Pancreas (tissue), 10 donors: Measurements from ENCODE around the gene AP2S1. TPM values are rescaled to one million over a fixed set of nuclear protein-coding genes. Genes with fewer than 3 reads are reported as not detected.
"Not testable (repeated sequence)": the region's sequence is repeated elsewhere in the genome, so short reads cannot be mapped to it uniquely, and the experiment has no call there.

Experiments used
- ATAC-seq, 4 donors: fragments of 200-7000 bp; cut with Tn5 transposase; one replicate each; pipeline versions ENCODE4 v1.8.0 to v1.9.1; 2020; ENCODE audit warnings: mild to moderate bottlenecking in 4 of 4, moderate library complexity in 4 of 4
- DNase-seq, 6 donors: peaks; one replicate each; pipeline ENCODE4 v3.0.0-alpha.2; 2020
- FAIRE-seq: peaks from 2 replicates; lab custom pipeline; 2012; peaks lifted over from hg19 to GRCh38; lab: Jason Lieb, UNC
- H3K27ac ChIP-seq, 4 donors: fragments of 200-600 bp; sonication (generic); 1 replicate in 3 of 4; 2 replicates in 1 of 4; pipeline versions ENCODE4 v1.5.0 to v1.8.0; 2020
- H3K27me3 ChIP-seq, 4 donors: fragments of 200-600 bp; one replicate each; pipeline ENCODE4 v1.8.0; 2021
- H3K36me3 ChIP-seq, 3 donors: fragments of 200-600 bp; sonication (generic) in 1 of 3; one replicate each; pipeline versions ENCODE4 v1.5.0 to v1.8.0; 2020 to 2021
- H3K4me1 ChIP-seq, 3 donors: fragments of 200-600 bp; one replicate each; pipeline ENCODE4 v1.8.0; 2021
- H3K4me3 ChIP-seq, 4 donors: fragments of 200-600 bp; sonication (generic) in 2 of 4; one replicate each; pipeline versions ENCODE4 v1.5.0 to v1.8.0; 2020 to 2021
- H3K9me3 ChIP-seq, 4 donors: fragments of 200-600 bp; one replicate each; pipeline ENCODE4 v1.8.0; 2021
- WGBS, 2 donors: extraction: QIAGEN DNeasy Blood & Tissue Kit; methylation state at CpG; one replicate each; pipeline ENCODE4 v1.1.7; 2013; 5-methylcytosine and 5-hydroxymethylcytosine counted together
- intact Hi-C, 3 donors: fragments of 100-400 bp; cut with DNase I; formaldehyde crosslinking; loops; one replicate each; pipeline versions ENCODE4 v1.11.1 to v1.14.2; 2022
- polyA plus RNA-seq, 2 donors: library from polyadenylated mRNA; stranded (reverse); fragments of 200-250 nt; gene quantifications; one replicate each; pipeline ENCODE4 v1.2.3, GENCODE V29; 2013
- total RNA-seq, 6 donors: library from RNA; stranded (reverse); fragmentation: NEBNext Ultra II Directional in 4 of 6; extraction: Animal tissue kit (Norgen Biotek cat#: 25700) in 4 of 6; gene quantifications; one replicate each; pipeline versions ENCODE4 v1.2.1 to v1.2.4, GENCODE V29; 2021 to 2023
- TF ChIP-seq, protein P1 (sequence below), 4 donors: fragments of 200-600 bp; sonication (generic) in 3 of 4; IDR thresholded peaks; one replicate each; pipeline versions ENCODE4 v1.5.0 to v1.8.0; 2021; ENCODE audit warnings: antibody characterized with exemption in 4 of 4
- donor health status: healthy with polysubstance abuse.
- donor health status: DM: no; HTN: no; CAD: no; lungs with moderate emphysema.
- donor health status: DM: no; HTN: no; CAD: no.
- donor health status: control.
- donor health status: control.
- donor health status: Bipolar disorder and iron deficiency.
- donor health status: DM: yes; HTN: yes; CAD: no.
- donor health status: DM: no; HTN: no; CAD: no.
- donor health status: DM: no; HTN: no; CAD: no.
- donor health status: DM: yes; HTN: yes; CAD: no.

AP2S1 gene
- total and polyA plus RNA-seq, 8 donors: 34.5 to 50.9 (median 43.3) TPM

DNA sequence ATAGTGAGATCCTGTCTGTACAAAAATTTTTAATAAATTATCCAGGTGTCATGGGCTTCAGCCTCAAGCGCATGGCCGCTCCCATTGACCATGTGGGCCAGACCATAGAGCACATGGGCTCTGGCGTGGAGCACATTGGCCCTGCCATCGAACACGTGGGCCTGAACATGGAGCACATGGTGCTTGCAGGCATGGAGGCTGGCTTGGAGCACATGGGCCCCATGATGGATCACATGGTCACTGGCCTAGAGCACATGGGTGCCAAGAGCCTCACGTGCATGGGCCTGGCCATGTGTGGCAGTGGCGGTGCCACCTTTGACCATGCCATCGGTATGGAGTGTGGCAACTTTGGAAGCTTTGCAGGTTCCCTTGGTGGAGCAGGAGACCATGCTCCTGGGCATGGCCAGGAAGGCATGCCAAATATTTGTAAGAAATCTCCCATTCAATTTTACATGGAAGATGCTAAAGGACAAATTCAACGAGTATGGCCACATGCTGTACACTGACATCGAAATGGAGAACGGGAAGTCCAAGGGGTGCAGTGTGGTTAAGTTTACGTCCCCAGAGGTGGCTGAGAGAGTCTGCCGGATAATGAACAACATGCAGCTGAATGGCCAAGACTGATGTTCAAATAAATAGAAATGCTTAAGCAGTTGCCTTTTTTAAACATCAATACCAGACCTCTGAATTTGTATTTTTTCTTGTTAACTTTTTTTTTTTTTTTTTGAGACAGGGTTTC is 40.9 kb downstream of the AP2S1 start:
- 92% methylated on average over 13 of the region's 13 CpGs for WGBS, 2 donors
- TF ChIP-seq, protein P1, sequence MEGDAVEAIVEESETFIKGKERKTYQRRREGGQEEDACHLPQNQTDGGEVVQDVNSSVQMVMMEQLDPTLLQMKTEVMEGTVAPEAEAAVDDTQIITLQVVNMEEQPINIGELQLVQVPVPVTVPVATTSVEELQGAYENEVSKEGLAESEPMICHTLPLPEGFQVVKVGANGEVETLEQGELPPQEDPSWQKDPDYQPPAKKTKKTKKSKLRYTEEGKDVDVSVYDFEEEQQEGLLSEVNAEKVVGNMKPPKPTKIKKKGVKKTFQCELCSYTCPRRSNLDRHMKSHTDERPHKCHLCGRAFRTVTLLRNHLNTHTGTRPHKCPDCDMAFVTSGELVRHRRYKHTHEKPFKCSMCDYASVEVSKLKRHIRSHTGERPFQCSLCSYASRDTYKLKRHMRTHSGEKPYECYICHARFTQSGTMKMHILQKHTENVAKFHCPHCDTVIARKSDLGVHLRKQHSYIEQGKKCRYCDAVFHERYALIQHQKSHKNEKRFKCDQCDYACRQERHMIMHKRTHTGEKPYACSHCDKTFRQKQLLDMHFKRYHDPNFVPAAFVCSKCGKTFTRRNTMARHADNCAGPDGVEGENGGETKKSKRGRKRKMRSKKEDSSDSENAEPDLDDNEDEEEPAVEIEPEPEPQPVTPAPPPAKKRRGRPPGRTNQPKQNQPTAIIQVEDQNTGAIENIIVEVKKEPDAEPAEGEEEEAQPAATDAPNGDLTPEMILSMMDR (IDR thresholded peaks at IDR 0.05): no peak
- FAIRE-seq: no peak

DNA sequence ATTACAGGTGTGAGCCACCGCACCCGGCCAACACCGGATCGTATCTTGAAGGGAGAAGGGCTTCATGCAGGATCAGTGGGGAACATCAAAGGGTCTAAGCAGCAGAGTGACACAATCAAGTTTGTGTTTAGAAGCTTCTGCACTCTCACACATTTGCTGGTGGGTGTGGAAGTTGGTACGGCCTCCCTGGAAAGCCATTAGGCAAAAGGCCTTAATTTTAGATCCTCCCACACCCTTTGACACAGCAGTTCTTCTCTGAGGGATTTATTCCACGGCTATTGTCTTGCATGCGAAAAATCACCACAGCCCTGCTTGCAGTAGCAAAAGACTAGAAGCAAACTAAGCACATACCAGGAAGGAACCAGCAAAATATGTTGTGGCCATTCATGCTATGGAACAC is 44.0 kb downstream of the AP2S1 start:
- WGBS, 2 donors: 86 to 95% methylated on average over 7 of the region's 7 CpGs
- intact Hi-C loops: no loop called here
- DNase-seq (no peak), FAIRE-seq (no peak), ATAC-seq (no peak)
- Histone ChIP-seq H3K9me3 (no peaks in the 10 kb centered on the region), H3K4me3 (no peak overlapping the region), H3K27ac (no peak overlapping the region), H3K36me3 (no peaks in the 10 kb centered on the region), H3K27me3 (no peaks in the 10 kb centered on the region), H3K4me1 (no peaks in the 10 kb centered on the region)
- TF ChIP-seq, protein P1 (IDR thresholded peaks at IDR 0.05): no peak

More for the DNA sequence above, 40.9 kb downstream of the AP2S1 start:
- no peak overlapping the region for H3K27ac ChIP-seq
- no peaks in the 10 kb centered on the region for H3K4me1 ChIP-seq
- no peaks in the 10 kb centered on the region for H3K9me3 ChIP-seq
- no peak overlapping the region for H3K4me3 ChIP-seq
- intact Hi-C loops: no loop called here
- no peaks in the 10 kb centered on the region for H3K27me3 ChIP-seq
- no peak for DNase-seq
- H3K36me3 ChIP-seq: no peaks in the 10 kb centered on the region
- ATAC-seq: no peak

DNA sequence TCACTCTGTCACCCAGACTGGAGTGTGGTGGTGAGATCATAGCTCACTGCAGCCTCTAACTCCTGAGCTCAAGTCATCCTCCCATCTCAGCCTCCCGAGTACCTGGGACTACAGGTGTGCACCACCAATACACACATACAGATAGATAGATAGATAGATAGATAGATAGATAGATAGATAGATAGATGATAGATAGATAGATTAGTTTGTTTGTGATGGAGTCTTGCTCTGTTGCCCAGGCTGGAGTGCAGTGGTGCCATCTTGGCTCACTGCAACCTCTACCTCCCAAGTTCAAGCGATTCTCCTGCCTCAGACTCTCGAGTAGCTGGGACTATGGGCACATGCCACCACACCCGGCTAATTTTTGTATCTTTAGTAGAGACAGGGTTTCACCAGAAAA is 46.2 kb downstream of the AP2S1 start:
- FAIRE-seq, intact Hi-C loops, H3K9me3 ChIP-seq, ATAC-seq, H3K27ac ChIP-seq, H3K27me3 ChIP-seq, H3K4me3 ChIP-seq, DNase-seq, H3K36me3 ChIP-seq, H3K4me1 ChIP-seq: not testable (repeated sequence)
- WGBS, 2 donors: 83 to 91% methylated on average over 4 of the region's 4 CpGs

DNA sequence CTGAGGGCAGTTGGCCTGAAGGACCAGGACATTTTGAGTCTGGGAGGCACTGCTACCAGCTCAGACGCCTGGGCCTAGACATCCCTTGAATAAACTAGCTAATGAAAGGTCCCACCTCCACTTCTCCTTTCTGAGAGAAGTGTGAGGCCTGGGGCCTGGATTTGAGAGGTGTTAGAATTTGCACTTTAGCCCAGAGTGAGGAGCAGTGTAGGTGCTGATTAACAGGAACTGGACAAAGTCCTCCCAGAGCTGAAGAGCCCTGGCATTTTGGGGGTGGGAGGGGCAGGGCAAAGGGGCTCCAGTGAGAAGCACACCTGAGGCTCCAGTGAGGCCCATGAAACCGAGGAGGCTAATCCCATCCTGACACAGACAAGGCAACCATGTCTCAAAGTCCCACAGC is 47.1 kb downstream of the AP2S1 start:
- intact Hi-C loops: no loop called here
- 68 to 88% methylated on average over 2 of the region's 2 CpGs for WGBS, 2 donors
- FAIRE-seq (no peak), DNase-seq (no peak), ATAC-seq (no peak)
- TF ChIP-seq, protein P1 (IDR thresholded peaks at IDR 0.05): no peak
- H3K27me3 ChIP-seq: no peaks in the 10 kb centered on the region
- H3K4me3 ChIP-seq: no peak overlapping the region
- H3K9me3 ChIP-seq: no peaks in the 10 kb centered on the region
- H3K27ac ChIP-seq: no peak overlapping the region
- H3K36me3 ChIP-seq: no peaks in the 10 kb centered on the region
- H3K4me1 ChIP-seq: no peaks in the 10 kb centered on the region

DNA sequence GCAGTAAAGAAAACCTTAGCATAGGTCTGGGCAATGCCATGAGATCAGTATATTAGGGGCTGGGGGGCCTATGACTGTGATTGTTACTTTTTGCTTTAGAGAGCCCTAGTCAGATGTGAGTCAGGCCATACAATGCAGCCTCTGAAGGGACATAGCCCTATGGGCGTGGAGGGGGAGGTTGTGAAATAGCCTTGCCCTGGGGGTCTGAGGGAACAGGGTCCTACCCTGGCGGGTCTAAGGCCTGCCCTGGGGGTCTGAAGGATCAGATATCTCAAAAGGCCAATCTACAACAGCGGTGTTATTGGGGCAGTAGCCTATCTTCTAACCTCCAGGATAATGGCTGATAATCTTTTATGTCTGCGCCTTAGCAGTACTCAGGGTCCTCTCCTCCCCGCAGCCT is 48.5 kb downstream of the AP2S1 start:
- H3K4me1 ChIP-seq: no peaks in the 10 kb centered on the region
- TF ChIP-seq, protein P1 (IDR thresholded peaks at IDR 0.05): no peak
- no peak for FAIRE-seq
- WGBS, 2 donors: 85 to 90% methylated on average over 5 of the region's 5 CpGs
- H3K9me3 ChIP-seq: no peaks in the 10 kb centered on the region
- no peak for DNase-seq
- H3K36me3 ChIP-seq: no peaks in the 10 kb centered on the region
- H3K27me3 ChIP-seq: no peaks in the 10 kb centered on the region
- no peak overlapping the region for H3K27ac ChIP-seq
- intact Hi-C loops: no loop called here
- no peak for ATAC-seq
- no peak overlapping the region for H3K4me3 ChIP-seq
